ENCODE results near the gene PNLIP. TPM values are rescaled to one million over a fixed set of nuclear protein-coding genes. Genes with fewer than 3 reads are reported as not detected.

PNLIP gene
- polyA plus RNA-seq, 1 of the 3 experiments (the other 2 are of a cell fraction), result not detected

GRCh38 chr10:116548301-116548700 lies 2.6 kb downstream of the PNLIP start:
- no peaks in the 10 kb centered on the region for H3K36me3 ChIP-seq (replicated peaks in 1 of 2; ENCODE audit: control insufficient read depth in 1 of 2, insufficient read depth in 2 of 2, low read length in 1 of 2)
- H3K4me2 ChIP-seq, result no peak overlapping the region
- no peak for DNase-seq
- no peak overlapping the region for H3K4me3 ChIP-seq (ENCODE audit: low read depth in 2 of 2, low read length in 1 of 2)
- POLR2A ChIA-PET, result no interaction called here
- H4K20me1 ChIP-seq (ENCODE audit: insufficient read depth), result no peaks in the 10 kb centered on the region
- no peaks in the 10 kb centered on the region for H3F3A ChIP-seq (replicated peaks; ENCODE audit: insufficient read depth)
- no peaks in the 10 kb centered on the region for H3K79me2 ChIP-seq (ENCODE audit: insufficient read depth)
- no peak overlapping the region for H3K27ac ChIP-seq (ENCODE audit: low read depth in 2 of 2, low read length in 1 of 2)
- 47% methylated on average over 5 of the region's 5 CpGs for WGBS (ENCODE audit: low lambda C conversion rate)
- TF ChIP-seq MEF2A (IDR thresholded peaks at IDR 0.05; ENCODE audit: borderline replicate concordance, low read depth) (no peak), FOXJ3 (CRISPR knock-in tag; IDR thresholded peaks at IDR 0.05) (no peak), MAX (IDR thresholded peaks at IDR 0.05; ENCODE audit: low read depth) (no peak), TEAD4 (IDR thresholded peaks at IDR 0.05; ENCODE audit: borderline replicate concordance, insufficient read depth) (no peak), EP300 (IDR thresholded peaks at IDR 0.05; ENCODE audit: borderline replicate concordance in 1 of 2, low read depth in 1 of 2, low read length in 1 of 2) (no peak), RCOR1 (IDR thresholded peaks at IDR 0.05; ENCODE audit: low read length) (no peak), USF2 (IDR thresholded peaks at IDR 0.05; ENCODE audit: borderline replicate concordance, low read depth, low read length) (no peak), GABPA (IDR thresholded peaks at IDR 0.05; ENCODE audit: low read depth) (no peak), YY1 (IDR thresholded peaks at IDR 0.05; ENCODE audit: low read depth) (no peak), FOSL2 (IDR thresholded peaks at IDR 0.05; ENCODE audit: borderline replicate concordance, low read depth) (no peak), SMC3 (IDR thresholded peaks at IDR 0.05; ENCODE audit: low read depth, low read length) (no peak), TAF1 (IDR thresholded peaks at IDR 0.05; ENCODE audit: borderline replicate concordance, low read depth, low read length) (no peak), FOXM1 (IDR thresholded peaks at IDR 0.05; ENCODE audit: low read depth) (no peak), RFX5 (IDR thresholded peaks at IDR 0.05; ENCODE audit: low read length) (no peak), JUND (IDR thresholded peaks at IDR 0.05) (no peak), RAD21 (IDR thresholded peaks at IDR 0.05; ENCODE audit: low read length) (no peak), ELF1 (IDR thresholded peaks at IDR 0.05) (no peak)
- TF ChIP-seq, protein P1, sequence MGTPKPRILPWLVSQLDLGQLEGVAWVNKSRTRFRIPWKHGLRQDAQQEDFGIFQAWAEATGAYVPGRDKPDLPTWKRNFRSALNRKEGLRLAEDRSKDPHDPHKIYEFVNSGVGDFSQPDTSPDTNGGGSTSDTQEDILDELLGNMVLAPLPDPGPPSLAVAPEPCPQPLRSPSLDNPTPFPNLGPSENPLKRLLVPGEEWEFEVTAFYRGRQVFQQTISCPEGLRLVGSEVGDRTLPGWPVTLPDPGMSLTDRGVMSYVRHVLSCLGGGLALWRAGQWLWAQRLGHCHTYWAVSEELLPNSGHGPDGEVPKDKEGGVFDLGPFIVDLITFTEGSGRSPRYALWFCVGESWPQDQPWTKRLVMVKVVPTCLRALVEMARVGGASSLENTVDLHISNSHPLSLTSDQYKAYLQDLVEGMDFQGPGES (IDR thresholded peaks at IDR 0.05; ENCODE audit: low read depth, low read length), result no peak
- TF ChIP-seq, protein P2, sequence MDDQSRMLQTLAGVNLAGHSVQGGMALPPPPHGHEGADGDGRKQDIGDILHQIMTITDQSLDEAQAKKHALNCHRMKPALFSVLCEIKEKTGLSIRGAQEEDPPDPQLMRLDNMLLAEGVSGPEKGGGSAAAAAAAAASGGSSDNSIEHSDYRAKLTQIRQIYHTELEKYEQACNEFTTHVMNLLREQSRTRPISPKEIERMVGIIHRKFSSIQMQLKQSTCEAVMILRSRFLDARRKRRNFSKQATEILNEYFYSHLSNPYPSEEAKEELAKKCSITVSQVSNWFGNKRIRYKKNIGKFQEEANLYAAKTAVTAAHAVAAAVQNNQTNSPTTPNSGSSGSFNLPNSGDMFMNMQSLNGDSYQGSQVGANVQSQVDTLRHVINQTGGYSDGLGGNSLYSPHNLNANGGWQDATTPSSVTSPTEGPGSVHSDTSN (IDR thresholded peaks at IDR 0.05), result no peak
- TF ChIP-seq, protein P3, sequence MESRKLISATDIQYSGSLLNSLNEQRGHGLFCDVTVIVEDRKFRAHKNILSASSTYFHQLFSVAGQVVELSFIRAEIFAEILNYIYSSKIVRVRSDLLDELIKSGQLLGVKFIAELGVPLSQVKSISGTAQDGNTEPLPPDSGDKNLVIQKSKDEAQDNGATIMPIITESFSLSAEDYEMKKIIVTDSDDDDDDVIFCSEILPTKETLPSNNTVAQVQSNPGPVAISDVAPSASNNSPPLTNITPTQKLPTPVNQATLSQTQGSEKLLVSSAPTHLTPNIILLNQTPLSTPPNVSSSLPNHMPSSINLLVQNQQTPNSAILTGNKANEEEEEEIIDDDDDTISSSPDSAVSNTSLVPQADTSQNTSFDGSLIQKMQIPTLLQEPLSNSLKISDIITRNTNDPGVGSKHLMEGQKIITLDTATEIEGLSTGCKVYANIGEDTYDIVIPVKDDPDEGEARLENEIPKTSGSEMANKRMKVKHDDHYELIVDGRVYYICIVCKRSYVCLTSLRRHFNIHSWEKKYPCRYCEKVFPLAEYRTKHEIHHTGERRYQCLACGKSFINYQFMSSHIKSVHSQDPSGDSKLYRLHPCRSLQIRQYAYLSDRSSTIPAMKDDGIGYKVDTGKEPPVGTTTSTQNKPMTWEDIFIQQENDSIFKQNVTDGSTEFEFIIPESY (IDR thresholded peaks at IDR 0.05; ENCODE audit: borderline replicate concordance, low read depth), result no peak
- no peaks in the 10 kb centered on the region for H3K9me2 ChIP-seq
- H3K4me1 ChIP-seq (ENCODE audit: control insufficient read depth in 1 of 2, insufficient read depth in 2 of 2, low read depth in 1 of 2, low read length in 1 of 2), result no peaks in the 10 kb centered on the region
- H3K9ac ChIP-seq, result no peak overlapping the region
- CTCF ChIA-PET, result no interaction called here
- no peak overlapping the region for H2AFZ ChIP-seq (ENCODE audit: low read depth)
- no peaks in the 10 kb centered on the region for H3K9me3 ChIP-seq
- H3K27me3 ChIP-seq (ENCODE audit: insufficient read depth), result no peaks in the 10 kb centered on the region
